Medulla oblongata (tissue), 1 donor: Measurements from ENCODE around the gene PITPNB.

Experiments
- DNase-seq: peaks from one replicate; pipeline ENCODE4 v3.0.0-alpha.2; 2015; ENCODE audit errors: extremely low spot score

The PITPNB gene

DNA sequence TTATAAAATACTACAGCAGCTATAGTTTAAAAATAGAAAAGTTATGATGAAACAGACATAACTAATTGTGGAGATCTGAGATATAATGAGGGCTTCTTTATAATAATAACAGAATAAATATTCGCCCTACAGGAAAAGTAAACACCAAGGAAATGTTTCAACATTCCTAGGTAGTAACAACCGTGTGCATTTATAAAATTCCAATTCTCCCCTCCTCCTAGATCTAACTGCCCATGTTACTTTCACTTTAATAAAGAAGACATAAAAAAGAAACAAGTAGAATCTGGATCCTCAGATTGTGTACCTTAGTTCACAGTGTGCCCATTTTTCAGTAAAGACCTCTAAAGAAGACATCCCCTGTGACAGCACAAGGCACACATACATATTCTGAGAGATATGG lies 59.7 kb downstream of the PITPNB start:
- DNase-seq: no peak

DNA sequence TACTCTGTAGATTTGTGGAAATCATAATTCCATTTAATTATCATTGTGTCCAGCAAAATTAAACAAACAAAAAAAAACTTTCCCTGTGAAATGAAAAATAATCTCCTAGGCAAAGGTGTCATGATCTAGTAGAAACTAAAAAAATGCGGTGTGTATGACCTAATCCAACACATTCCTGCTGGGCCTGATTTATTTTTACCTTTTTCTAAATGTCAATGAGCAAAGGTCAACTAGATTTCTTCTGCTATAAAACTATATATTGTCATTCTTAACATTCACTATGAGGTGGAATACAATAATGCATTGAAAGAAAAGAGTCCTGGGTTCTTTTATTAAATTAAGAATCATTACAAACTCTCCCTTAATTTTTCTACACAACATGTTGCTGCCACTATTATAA lies 60.4 kb downstream of the PITPNB start:
- DNase-seq: no peak

DNA sequence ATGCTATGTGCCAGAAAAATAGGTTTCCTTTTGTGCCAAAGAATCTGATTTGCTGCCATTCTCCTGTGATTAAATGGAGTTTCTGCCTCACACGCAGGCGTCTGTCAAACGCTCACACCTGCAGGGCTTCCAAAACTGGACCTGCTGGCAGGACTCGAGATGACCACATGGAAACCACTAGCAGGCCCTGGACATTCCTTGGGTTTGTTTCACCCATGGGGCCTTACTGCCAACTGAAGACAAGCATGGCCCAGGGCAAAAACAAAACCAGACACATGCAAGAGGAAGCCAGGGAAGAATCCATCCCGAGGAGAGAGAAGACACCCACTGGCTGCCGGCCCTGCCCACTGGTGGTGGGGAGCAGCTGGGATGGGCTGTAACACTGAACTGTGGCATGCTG lies 61.6 kb downstream of the PITPNB start:
- no peak for DNase-seq

GRCh38 chr22:27856386-27856785 lies 62.7 kb downstream of the PITPNB start:
- no peak for DNase-seq

- no peak for DNase-seq
Observed at GRCh38 chr22:27853424-27853823, 65.6 kb downstream of the PITPNB start.

DNA sequence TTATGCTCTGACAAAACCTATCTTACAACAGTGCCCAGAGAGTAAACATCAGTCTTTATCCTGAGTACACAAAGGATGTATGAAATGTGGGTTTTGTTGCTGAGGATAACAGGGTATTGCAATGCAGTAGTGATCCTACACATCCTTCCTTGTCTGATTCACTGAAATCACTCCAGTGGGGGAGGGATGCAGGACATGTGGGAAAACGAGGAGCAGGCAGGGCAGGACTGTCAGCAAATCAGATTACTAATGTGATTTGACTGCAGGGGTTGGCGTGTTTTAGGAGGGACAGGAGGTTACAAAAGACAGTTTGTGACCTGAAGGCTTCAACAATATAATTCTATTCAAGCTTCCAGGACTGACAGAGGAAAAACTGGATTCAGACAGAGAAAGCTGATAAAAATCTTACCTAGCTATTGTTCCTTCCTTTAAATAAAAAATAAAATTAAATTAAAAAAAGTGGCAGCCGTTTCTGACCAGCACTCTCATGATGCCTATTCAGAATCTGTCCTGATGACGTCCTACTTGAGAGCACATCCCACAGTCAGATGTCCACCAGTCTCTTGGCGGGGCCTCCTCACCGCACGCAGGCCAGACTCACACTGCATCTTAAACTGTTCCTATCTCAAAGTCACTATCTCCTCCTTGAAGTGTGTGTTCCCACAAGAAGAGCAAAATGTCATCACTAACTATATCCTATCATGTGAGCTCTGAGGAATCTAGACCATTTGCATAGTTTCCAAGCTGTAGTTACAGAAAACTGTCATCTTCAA lies 66.9 kb downstream of the PITPNB start:
- no peak for DNase-seq

DNA sequence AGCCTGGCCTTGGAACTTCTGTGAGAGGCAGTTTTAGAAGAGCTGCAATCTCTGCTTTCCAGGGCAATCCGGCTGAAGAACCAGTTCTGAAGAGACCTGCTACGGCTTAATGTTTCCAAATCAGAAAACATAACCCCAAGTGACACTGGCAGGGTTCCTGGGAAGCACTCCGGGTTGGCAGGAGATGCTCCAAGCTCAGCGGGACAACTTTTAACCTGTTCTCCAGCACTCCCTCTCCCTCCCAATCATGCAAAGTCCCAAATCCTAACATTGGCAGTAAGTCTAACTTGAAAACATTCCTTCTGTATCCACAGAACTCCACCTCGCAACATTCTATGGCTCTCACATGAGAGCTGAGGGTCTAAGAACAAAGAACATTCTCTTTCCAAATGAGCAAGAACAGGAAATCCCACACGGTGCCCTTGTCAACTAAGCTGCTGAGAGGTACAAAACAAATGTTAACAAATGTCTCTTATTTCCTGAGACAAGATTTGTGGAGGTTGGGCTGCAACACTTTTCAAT lies 69.0 kb downstream of the PITPNB start:
- no peak for DNase-seq

DNA sequence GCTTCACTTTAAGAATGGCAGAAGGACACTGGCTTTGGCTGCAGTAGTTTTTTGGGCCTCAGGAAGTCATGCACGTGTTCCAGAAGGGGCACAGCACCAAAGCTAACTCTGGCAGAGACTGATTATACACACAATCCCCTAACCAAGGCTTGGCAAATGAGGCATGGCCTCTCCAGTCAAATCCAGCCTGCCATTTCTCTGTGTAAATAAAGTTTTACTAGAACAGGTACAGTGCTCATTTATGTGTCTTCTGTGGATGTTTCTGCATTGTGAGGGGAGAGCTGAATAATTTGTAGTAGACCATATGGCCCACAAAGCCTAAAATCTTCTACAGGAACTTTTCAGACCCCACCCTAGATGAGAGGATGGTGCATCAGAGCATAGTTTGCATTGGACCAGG lies 71.1 kb downstream of the PITPNB start:
- no peak for DNase-seq

DNA sequence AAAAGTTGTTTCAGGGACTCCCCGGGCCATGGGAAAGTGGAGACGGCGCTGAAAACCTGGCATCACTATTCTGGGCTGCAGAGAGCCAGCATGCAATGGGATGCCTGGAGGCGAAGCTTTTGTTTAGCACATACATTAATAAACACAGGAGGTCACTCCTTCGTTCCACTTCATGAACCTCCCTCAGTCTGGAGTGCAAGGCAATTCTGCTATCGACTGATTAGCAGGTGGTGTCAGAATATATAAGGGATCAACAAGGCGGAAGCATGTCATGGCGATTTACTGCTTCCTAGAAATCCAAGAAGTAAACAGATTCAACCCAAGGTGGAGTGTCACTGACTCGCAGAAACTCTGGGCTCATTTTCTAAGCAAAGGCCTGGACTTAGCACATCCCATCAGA lies 72.1 kb downstream of the PITPNB start:
- no peak for DNase-seq

DNA sequence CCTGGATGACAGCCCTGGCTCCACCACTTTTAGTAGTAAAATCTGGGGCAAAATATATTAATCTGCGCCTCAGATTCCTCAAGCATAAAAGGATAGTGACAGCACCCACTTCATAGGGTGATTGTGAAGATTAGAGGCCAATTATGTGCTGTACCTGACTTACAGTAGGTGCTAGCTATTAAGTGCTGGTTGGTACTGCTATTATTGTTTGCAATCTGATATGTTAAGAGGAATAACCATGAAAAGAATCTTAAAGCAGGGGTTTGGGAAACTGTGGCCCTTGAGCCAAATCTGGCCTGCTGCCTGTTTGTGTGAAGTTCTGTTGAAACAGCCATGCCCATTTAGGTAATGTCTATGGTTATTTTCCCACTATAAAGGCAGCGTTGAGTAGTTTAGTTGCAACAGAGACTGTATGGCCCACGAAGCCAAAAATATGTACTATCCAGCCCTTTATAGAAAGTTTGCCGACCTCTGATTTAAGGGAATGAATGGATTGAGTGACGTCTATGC lies 72.8 kb downstream of the PITPNB start:
- no peak for DNase-seq

DNA sequence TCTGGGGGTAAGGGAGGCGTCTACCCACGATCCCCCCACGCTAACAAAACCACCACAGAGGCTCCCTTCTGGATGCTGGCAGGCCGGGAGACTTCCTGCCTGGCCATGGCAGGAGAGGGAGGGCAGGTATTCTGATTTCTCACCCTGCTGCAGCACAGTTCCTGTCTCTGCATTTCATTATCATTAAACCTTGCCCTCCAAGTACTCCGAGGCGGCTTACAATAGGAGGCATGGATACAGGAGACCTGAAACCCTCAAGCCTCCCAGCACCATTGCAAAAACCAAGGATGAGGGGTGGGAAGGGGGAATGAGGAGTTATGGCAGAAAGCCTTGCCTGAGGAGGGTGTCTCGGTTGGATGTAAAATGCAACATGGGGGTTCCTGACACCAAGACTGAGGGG lies 73.4 kb downstream of the PITPNB start:
- no peak for DNase-seq

- no peak for DNase-seq
Observed at GRCh38 chr22:27844656-27845591, 74.1 kb downstream of the PITPNB start.

GRCh38 chr22:27844256-27844655 lies 74.8 kb downstream of the PITPNB start:
- no peak for DNase-seq

DNA sequence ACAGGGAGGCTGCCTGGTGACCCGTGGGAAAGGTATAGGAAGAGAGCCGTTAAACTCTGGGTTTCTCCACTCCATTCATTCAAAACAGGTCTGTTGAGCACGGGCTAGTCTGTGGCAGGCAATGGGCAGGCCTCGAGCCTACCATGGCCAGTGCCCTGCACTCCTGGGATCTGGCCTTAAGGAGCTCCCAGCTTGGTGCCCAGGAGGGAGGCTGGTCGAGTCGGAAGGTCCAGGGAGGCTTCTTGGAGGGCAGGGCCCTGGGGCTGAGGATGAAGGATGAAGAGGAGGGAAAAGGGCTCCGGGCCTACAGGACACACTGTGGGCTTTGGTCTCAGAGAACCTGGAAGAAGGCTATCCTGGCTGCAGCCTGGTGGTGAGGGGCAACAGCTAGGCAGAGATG lies 75.6 kb downstream of the PITPNB start:
- no peak for DNase-seq

GRCh38 chr22:27842669-27843431 lies 76.2 kb downstream of the PITPNB start:
- no peak for DNase-seq

- no peak for DNase-seq
Observed at GRCh38 chr22:27842201-27842600, 76.9 kb downstream of the PITPNB start.

DNA sequence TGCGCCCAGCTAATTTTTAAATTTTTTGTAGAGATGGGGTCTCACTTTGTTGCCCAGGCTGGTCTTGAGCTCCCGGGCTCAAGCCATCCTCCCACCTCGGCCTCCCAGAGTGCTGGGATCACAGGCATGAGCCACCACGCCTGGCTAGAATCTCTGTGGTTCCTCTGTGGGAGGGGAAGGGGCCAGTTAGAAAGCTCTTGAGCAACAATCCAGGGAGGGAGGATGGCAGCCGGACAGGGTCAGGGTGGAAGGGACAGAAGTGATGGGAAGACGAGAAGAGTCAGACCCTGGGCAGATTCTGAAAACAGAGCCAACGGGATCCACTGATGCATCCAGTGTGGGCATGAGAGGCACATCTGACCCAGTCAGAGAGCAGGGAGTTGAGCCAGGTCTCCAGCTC lies 78.6 kb downstream of the PITPNB start:
- DNase-seq: no peak

- DNase-seq: no peak
Observed at GRCh38 chr22:27839057-27839660, 79.9 kb downstream of the PITPNB start.

- no peak for DNase-seq
Observed at GRCh38 chr22:27836181-27836580, 82.9 kb downstream of the PITPNB start.

DNA sequence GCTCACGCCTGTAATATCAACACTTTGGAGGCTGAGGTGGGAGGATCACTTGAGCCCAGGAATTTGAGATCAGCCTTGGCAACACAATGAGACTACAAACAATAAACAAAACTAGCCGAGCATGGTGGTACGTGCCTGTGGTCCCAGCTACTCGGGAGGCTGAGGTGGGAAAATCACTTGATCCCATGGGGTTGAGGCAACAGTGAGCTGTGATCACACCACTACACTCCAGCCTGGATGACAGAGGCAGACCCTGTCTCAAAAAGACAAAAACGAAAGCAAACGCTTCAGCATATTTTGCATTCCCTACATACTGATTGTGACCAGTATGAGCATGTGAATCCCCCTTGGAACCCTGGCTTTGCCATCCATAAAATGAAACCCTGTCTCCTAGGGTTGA lies 83.6 kb downstream of the PITPNB start:
- no peak for DNase-seq
